Kidney (tissue), 14 donors: Measurements from ENCODE around the gene RIMS1. TPM values are rescaled to one million over a fixed set of nuclear protein-coding genes. Genes with fewer than 3 reads are reported as not detected.
"Not testable (repeated sequence)": the region's sequence is repeated elsewhere in the genome, so short reads cannot be mapped to it uniquely, and the experiment has no call there.

Experiments
- DNase-seq, 5 donors: peaks; one replicate each; pipeline ENCODE4 v3.0.0-alpha.2; 2013 to 2020
- FAIRE-seq: peaks from 2 replicates; lab custom pipeline; 2012; peaks lifted over from hg19 to GRCh38; lab: Jason Lieb, UNC
- H3K27ac ChIP-seq, 2 donors: one replicate each; pipeline ENCODE4 v1.7.0; 2013; ENCODE audit warnings: low read depth in 2 of 2, low read length in 2 of 2, inconsistent platforms in 1 of 2
- H3K27me3 ChIP-seq: one replicate; pipeline ENCODE4 v1.7.1; 2013; ENCODE audit warnings: low read length, inconsistent platforms; ENCODE audit not compliant: control insufficient read depth, insufficient read depth
- H3K36me3 ChIP-seq, 3 donors: one replicate each; pipeline versions ENCODE4 v1.7.0 to v1.7.1; 2013; ENCODE audit warnings: low read length in 3 of 3, control low read depth in 1 of 3, inconsistent platforms in 1 of 3; ENCODE audit not compliant: insufficient read depth in 3 of 3, control insufficient read depth in 2 of 3
- H3K4me1 ChIP-seq, 3 donors: one replicate each; pipeline versions ENCODE4 v1.7.0 to v1.7.1; 2013; ENCODE audit warnings: low read length in 3 of 3, inconsistent platforms in 1 of 3, low read depth in 1 of 3; ENCODE audit not compliant: control insufficient read depth in 2 of 3, insufficient read depth in 2 of 3
- H3K4me3 ChIP-seq, 3 donors: one replicate each; pipeline versions ENCODE4 v1.7.0 to v1.8.1; 2013; ENCODE audit warnings: low read length in 3 of 3, control low read depth in 1 of 3, inconsistent platforms in 1 of 3
- H3K9ac ChIP-seq, 3 donors: one replicate each; pipeline versions ENCODE4 v1.7.0 to v1.7.1; 2013; ENCODE audit warnings: low read length in 3 of 3, control low read depth in 1 of 3, inconsistent platforms in 1 of 3
- H3K9me3 ChIP-seq, 3 donors: one replicate each; pipeline versions ENCODE4 v1.7.0 to v1.7.1; 2013; ENCODE audit warnings: low read length in 3 of 3, control low read depth in 1 of 3, inconsistent platforms in 1 of 3; ENCODE audit not compliant: control insufficient read depth in 2 of 3, insufficient read depth in 1 of 3
- CTCF ChIP-seq: IDR thresholded peaks from 3 replicates; pipeline ENCODE4 v1.5.1; 2012; ENCODE audit warnings: mild to moderate bottlenecking, moderate library complexity, borderline replicate concordance; ENCODE audit not compliant: insufficient read depth; ENCODE audit errors: extremely low read depth
- intact Hi-C: fragments of 100-400 bp; cut with DNase I; formaldehyde crosslinking; loops from one replicate; pipeline ENCODE4 v1.11.1; 2022
- polyA plus RNA-seq: library from polyadenylated mRNA; stranded (reverse); fragments of 350-450 nt; fragmentation: Illumina TruSeq; extraction: RNeasy Lipid Tissue Mini Kit (QIAGEN cat#74804); gene quantifications from one replicate; pipeline ENCODE4 v1.2.3, GENCODE V29; 2014; ENCODE audit warnings: low read depth, low replicate concordance; ENCODE audit not compliant: insufficient read depth
- total RNA-seq: library from RNA; stranded (reverse); fragmentation: NEBNext Ultra II Directional; extraction: Animal tissue kit (Norgen Biotek cat#: 25700); gene quantifications from one replicate; pipeline ENCODE4 v1.2.1, GENCODE V29; 2021
- donor health status: control.
- donor health status: control.
- donor health status: control.
- donor health status: control.
- donor health status: control.
- donor health status: DM: yes; HTN: yes; CAD: no.
- donor health status: Normal renal cell carcinoma (clear cell type).

The RIMS1 gene
- total and polyA plus RNA-seq, 2 donors from 2014 or later = 4.5 TPM; not detected in 1

- no peaks in the 10 kb centered on the region for H3K27me3 ChIP-seq
- H3K4me1 ChIP-seq = no peaks in the 10 kb centered on the region
- intact Hi-C loops = no loop called here
- TF ChIP-seq CTCF = no peak
- no peak overlapping the region for H3K27ac ChIP-seq
- H3K4me3 ChIP-seq = no peak overlapping the region
- no peaks in the 10 kb centered on the region for H3K9me3 ChIP-seq
- H3K9ac ChIP-seq = no peak overlapping the region
- no peak for FAIRE-seq
- DNase-seq = no peak
- H3K36me3 ChIP-seq = no peaks in the 10 kb centered on the region
These were observed 438.2 kb downstream of the RIMS1 start for GRCh38 chr6:72324591-72324990.

GRCh38 chr6:72328775-72329174 lies 442.4 kb downstream of the RIMS1 start:
- no peak for DNase-seq
- intact Hi-C loops = no loop called here
- H3K9me3 ChIP-seq = no peaks in the 10 kb centered on the region
- TF ChIP-seq CTCF = no peak
- no peak overlapping the region for H3K4me3 ChIP-seq
- no peak for FAIRE-seq
- no peaks in the 10 kb centered on the region for H3K4me1 ChIP-seq
- no peak overlapping the region for H3K27ac ChIP-seq
- H3K27me3 ChIP-seq = no peaks in the 10 kb centered on the region
- no peaks in the 10 kb centered on the region for H3K36me3 ChIP-seq
- no peak overlapping the region for H3K9ac ChIP-seq

GRCh38 chr6:72335203-72335602 lies 448.9 kb downstream of the RIMS1 start:
- DNase-seq, H3K4me1 ChIP-seq, FAIRE-seq, H3K36me3 ChIP-seq, H3K27me3 ChIP-seq, H3K9ac ChIP-seq, H3K27ac ChIP-seq, H3K9me3 ChIP-seq, H3K4me3 ChIP-seq, intact Hi-C loops: not testable (repeated sequence)

- Histone ChIP-seq H3K27ac (no peak overlapping the region), H3K9ac (no peak overlapping the region), H3K4me3 (no peak overlapping the region), H3K4me1 (no peaks in the 10 kb centered on the region), H3K27me3 (no peaks in the 10 kb centered on the region), H3K36me3 (no peaks in the 10 kb centered on the region), H3K9me3 (no peaks in the 10 kb centered on the region)
- intact Hi-C loops = no loop called here
- no peak for FAIRE-seq
- TF ChIP-seq CTCF = no peak
- DNase-seq = no peak
These were observed 462.6 kb downstream of the RIMS1 start for GRCh38 chr6:72348926-72349325.
